HG02938 (cell line): ENCODE results near the gene CDR2L.
"Not testable (repeated sequence)": the region's sequence is repeated elsewhere in the genome, so short reads cannot be mapped to it uniquely, and the experiment has no call there.

Experiments used
- ATAC-seq: cut with Tn5 transposase; IDR thresholded peaks from one replicate; pipeline ENCODE4 v1.9.1; 2021; ENCODE audit warnings: mild to moderate bottlenecking, moderate library complexity; ENCODE audit not compliant: unreplicated experiment

The CDR2L gene

DNA sequence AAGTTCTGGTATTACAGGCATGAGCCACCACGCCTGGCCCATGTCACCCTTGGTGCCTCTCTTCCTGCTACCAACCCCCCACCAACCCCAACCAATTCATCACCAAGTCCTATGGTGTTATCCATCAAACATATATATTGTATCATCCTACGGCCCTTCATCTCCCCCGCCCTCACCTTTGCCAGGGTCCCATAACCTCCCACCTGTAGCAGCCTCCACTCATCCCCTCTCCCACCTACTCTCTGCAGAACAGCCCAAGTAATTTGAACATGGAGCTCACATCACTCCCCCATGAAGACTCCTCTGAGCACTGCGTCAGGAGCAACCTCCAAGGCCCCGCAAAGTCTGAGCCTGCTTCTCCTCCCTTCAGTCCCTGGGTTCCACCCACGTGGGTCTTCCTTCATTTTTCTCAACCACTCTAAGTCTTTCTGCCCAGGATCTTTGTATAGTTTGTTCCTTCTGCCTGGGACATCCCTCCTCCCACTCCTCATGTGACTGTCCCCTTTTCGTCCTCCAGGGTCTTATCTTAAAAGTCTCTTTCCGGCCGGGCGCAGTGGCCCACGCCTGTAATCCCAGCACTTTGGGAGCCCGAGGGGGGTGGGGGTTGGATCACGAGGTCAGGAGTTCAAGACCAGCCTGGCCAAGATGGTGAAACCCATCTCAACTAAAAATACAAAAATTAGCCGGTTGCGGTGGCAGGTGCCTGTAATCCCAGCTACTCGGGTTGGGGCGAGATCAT lies 7.9 kb upstream of the CDR2L start:
- no peak for ATAC-seq

DNA sequence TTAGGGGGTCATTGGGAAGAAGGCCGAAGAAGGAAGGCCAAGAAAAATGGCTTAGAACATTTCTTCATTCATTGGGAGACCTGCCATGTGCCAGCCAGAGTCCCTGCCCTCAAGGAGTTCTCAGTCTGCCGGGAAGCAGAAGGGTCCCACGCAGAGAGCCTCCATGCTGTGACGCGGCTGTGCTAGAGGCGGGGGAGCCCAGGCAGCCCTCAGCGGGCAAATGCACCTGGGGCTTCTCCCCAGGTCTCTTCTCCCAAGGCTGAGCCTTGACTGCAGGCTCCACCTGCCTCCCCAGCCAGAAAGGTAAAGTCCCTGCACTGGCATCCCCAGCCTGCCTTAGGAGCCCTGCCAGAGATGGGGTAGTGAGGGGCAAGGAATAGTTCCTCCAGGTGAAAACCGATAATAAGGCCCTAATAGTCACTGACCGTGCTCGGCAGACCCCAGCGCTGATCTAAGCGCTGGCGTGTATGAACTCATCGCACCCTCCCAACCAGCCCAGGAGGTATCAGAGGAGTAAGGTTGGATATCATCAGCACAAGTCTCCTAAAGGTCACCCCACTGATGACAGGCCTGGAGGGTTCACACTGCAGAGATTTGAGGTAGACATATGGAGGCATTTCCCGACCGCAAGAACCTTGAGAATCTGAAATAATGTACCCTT lies 6.0 kb upstream of the CDR2L start:
- no peak for ATAC-seq

DNA sequence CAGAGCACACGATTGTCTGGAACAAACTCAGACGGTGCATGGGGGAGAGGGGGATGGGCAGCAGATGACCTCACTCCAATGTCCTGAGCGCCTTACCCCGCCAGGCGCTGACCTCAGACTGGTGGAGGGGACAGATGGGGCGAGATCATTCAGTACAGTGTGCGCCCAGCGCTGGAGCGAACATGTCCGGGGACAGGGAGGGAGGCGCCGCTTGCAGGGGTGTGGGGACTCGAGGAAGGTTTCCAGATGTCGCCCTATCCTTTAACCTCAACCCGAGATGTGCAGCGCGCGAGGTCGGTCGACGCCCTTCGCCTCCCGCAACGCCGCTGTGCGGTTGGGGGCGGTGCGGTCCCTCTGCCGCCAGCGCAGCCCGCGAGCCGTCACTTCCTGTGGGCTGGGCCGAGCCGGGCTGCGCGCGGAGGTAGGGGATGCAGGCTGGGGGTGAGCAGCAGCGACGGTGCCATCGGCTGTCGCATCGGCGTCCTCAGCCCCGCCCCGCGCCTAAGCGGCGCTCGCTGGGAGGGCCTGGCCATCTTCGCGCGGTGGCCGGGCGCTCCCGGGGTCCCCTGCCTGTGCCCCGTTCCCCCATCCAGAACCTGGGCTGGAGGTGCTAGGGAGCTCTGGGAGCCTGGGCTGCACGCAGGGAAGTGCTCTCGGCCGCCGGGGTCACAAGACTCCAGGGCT lies 5.3 kb upstream of the CDR2L start:
- no peak for ATAC-seq

DNA sequence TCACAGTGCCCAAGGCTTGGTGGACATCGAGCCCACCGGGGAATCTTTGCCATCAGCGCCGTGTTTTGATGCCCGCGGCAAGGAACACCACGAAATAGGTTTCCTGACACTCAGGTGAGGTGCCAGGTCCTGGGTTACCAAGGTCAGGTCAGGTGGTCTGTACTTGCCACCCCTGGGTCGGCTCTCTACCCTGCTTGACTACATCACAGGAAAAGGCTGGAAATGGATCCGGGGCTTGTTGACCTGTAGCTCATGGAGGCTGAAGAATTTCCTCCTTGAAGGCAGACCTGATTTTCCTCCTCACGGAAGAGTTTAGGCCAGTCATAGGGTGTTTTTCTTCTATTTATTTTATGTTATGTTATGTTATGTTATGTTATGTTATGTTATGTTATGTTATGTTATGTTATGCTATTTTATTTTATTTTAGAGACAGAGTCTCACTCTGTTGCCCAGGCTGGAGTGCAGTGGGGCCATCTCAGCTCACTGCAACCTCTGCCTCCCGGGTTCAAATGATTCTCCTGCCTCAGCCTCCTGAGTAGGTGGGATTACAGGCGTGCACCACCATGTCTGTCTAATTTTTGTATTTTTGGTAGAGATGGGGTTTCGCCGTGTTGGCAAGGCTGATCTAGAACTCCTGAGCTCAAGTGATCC lies 4.6 kb upstream of the CDR2L start:
- not testable (repeated sequence) for ATAC-seq

DNA sequence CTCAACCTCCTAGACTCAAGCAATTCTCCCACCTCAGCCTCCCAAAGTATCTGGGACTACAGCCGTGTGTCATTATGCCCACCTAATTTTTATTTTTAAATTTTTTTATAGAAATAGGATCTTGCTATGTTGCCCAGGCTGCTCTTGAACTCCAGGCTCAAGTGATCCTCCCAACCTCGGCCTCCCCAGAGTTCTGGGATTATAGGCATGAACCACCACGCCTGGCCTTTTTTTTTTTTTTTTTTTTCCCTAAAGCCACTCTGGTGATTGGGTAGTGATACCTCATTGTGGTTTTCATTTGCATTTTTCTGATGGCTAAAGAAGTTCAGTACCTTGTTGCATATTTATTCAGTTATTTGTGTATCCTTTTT lies 1.2 kb upstream of the CDR2L start:
- ATAC-seq, result no peak

DNA sequence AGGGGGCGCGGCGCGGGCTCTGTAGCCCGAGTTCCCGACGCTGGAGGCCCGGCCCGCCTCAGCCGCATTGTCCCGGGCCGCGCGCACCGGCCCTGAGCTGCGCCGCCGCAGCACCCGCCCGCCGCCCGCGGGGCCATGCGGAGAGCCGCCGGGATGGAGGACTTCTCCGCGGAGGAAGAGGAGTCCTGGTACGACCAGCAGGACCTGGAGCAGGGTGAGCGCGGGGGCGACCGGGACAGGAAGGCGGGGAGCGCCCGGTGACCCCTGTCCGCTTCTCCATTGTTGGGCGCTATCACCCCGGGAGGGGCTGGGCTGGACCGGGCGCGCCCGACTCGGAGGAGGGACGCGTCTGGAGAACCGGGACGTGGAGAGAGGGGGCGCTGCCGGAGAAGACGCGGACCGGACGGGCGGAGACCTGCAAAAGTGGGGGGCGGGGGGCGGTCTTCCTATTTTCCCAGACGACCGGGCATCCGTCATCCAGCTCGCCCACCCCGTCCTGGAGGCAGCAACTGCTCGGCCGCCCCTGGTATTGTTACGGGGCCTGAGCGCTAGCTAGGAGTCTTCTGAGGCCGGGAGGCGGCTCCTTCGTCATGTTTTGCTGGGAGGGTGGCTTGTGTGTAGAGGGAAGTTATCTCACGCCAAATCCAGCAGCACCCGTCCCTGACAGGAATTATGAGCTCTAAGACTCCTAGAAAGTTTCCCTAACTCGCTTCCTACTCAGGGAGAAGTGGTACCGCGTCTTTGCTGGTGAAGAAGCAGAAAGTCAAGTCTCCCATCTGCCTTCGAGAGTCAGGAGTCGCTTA lies 678 bp downstream of the CDR2L start:
- peak; percentile 28 for ATAC-seq

DNA sequence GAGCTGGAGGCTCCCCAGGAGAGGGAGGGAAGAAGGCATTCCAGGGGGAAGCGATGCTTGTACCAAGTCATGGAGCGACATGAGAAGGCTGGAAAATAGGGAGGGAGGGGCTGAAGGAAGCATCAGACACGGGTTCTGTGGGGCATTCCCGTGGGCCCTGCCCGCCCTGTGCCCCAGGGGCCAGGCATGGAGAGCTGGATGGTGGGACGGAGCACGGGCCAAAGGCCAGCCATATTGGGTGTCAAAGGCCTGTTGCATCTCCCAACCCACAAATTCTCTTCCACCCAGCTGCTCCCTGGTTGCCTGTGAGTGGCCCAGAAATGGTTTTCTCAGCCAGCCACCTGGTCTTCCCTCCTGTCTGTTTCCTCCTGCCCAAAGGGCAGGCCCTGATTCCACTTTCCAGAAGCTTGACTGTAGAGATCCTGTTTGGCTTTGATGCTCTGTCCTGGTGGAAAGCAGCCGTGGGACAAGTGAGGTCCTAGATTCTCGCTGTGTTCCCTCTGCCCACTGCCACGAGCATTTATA lies 3.2 kb downstream of the CDR2L start:
- ATAC-seq, result no peak

DNA sequence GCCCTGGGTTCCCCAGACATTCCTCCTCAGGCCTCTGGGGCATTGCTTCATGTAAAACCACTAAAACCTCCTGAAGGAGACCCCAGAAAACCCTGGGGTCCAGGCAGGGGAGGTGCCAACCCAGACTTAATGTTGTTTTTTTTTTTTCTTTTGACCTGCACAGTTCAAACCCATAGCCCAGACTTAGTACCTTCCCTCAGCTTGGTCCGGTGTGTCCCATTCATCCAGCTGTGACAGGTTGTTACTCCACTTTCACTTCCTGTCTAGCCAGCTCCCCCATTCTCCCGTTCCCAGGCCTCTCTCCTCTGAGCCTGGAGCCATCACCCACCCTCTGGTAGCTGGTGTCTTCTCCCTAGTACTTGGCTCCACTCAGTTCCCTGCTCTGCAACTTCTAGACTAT lies 4.8 kb downstream of the CDR2L start:
- no peak for ATAC-seq

DNA sequence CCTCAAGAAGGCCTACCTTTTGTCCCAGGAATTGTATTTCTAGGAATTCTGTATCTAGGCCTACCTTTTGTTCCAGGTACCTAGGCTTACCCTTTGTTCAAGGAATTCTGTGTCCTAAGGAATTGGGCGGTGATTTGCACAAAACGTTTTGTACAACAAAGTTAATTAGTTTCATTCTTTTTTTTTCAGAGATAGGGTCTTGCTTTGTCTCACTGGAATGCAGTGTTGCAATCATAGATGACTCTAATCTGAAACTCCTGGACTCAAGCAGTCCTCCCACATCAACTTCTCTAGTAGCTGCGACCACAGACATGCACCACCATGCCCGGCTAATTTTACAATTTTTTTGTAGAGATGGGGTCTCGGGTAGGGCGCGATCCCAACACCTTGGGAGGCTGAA lies 7.0 kb downstream of the CDR2L start:
- no peak for ATAC-seq

DNA sequence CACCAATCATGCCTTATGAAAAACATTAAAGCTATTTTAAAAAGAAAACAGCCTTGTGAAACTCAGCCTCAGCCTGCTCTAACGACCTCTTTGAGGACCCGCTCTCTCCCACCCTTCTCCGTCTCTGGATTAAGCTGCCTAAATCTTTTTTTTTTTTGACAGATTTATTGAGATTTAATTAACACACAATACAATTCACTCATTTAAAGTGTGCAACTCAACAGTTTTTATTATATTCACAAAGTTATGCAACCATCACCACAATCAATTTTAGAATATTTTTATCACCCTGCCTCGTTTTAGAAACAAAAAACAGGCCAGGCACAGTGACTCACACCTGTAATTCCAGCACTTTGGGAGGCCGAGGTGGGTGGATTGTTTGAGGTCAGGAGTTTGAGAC lies 8.4 kb downstream of the CDR2L start:
- ATAC-seq, result no peak

DNA sequence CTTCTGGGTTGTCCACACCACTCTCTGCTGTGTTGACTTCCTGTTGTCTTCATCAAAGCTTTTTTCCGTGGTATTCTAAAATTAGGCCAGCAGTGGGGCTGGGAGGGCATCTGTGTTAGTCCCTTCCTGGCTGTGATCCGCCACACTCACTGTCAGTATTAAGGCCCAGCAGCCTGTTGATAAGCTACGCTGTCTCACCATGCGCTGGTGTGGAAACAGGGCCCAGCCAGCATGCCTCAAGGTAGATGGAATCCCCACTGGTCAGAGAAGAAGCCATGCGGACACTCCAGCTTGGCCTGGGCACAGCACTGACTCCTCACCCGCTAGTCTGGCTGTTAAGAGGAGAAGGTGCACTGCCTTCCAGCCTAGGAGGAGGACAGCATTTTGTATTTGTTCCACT lies 11.4 kb downstream of the CDR2L start:
- no peak for ATAC-seq

DNA sequence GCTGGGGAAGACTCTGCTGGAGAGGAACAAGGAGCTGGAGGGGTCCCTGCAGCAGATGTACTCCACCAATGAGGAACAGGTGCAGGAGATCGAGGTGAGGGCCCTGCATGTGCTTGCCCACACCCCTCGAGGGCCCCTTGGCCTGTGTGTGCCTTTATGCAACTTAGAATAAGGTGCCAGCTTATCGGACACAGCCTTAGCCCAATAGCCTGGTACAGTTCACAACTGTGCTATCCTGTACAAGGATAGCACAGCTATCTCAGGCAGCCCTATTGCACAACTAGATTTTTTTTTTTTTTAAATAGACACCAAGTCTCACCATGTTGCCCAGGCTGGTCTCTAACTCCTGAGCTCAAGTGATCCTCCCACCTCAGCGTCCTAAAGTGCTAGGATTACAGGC lies 12.1 kb downstream of the CDR2L start:
- no peak for ATAC-seq

DNA sequence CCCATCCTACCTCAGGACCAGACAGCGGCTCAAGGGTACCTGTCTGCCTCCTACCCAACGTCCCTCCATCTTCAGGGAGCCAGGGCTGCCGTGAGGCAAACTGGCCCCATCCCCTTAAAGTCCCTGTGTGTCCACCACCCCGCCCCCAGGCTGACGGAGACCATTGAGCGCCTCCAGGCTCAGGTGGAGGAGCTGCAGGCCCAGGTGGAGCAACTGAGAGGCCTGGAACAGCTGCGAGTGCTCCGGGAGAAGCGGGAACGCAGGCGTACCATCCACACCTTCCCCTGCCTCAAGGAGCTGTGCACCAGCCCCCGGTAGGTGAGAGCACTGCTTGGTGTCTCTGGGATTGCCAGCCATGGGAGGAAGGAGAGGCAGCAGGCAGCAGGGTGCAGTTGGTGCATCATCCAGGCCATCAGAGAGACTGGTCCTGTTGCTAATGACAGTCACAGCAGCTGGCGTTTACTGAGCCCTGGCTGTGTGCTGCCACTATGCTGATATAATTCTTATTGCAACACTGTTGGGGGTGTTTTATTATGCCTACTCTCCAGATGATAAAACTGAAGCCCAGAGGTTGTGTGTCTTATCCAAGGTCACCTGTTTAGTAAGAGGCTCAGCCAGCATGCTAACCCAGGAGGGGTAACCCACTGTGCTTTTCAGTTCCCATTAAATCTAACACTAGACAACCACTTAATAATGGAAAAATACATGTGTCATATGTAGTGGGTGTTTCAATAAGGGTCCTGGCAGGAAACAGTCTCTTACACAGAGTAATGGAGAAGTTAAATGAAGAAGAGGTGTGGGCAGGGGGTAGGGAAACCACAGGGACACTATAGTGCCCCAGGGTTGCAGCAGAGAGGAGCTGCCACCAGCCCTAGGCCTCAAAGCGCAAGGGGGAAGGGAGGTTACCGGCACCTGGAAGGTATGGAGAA lies 14.7 kb downstream of the CDR2L start:
- ATAC-seq, result no peak

DNA sequence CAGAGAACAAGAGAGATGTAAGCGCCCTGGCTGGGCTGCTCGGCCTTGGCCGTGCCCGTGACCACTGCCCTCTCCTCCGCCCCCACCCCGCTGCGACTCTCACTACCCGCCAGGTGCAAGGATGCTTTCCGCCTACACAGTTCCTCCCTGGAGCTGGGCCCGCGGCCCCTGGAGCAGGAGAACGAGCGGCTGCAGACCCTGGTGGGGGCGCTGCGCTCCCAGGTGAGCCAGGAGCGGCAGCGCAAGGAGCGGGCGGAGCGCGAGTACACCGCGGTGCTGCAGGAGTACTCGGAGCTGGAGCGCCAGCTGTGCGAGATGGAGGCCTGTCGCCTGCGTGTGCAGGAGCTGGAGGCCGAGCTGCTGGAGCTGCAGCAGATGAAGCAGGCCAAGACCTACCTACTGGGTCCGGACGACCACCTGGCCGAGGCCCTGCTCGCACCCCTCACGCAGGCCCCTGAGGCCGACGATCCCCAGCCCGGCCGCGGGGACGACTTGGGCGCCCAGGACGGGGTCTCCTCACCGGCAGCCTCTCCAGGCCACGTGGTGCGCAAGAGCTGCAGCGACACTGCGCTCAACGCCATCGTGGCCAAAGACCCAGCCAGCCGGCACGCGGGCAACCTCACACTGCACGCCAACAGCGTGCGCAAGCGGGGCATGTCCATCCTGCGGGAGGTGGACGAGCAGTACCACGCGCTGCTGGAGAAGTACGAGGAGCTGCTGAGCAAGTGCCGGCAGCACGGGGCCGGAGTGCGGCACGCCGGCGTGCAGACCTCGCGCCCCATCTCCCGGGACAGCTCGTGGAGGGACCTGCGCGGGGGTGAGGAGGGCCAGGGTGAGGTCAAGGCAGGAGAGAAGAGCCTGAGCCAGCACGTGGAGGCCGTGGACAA lies 15.9 kb downstream of the CDR2L start:
- no peak for ATAC-seq

DNA sequence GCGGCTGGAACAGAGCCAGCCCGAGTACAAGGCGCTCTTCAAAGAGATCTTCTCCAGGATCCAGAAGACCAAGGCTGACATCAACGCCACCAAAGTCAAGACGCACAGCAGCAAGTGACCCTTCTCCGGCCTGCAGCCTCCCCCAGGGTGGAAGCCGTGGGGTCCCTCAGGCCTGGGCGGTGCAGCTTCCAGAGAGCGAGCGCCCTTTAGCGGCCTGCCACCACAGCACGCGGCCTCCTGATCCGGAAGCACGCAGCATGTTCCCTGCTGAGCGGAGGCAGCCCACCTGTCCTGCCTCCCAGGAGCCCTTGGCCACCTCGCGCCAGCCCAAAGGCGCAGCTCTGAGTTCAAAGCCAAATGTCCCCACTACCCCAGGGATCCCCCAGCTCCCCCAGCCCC lies 16.5 kb downstream of the CDR2L start:
- no peak for ATAC-seq

DNA sequence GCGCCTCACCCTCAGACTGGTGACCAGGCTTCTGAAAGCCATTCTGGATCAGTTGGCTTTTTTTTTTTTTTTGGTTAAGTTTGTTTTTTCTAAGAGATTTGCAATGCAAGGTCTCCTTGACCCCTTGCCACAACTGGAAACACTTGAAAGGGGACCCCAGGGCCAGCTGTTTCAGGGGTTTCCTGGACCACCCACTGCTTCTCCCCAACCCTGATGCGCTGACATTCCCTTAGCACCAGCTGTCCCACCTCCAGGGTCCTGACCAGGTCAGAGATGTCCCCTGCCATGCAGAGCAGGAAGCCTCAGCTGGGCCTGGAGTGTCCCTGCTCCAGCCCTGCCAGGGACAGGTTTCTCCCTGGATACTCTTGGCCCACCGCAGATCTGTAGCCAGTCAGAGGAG lies 16.9 kb downstream of the CDR2L start:
- ATAC-seq, result no peak

DNA sequence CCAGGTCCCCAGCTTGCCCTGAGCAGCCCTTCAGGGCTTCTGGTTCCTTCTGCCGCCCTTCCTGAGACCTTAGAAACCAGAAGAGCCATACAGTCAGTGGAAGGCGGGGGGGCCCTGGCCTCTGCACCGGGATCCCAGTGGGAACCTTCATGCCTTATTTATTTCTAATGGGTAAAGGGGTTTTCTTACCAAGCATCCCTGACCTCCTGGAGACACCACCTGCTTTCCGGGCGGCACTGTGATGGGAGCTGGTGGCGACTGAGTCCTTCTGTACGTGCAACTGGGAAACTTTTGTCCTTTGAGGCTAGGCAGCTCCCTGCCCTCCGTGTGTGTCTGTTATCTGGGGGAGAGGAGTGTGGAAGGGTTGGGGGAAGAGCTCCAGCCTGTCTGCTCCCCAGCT lies 17.9 kb downstream of the CDR2L start:
- ATAC-seq, result no peak

DNA sequence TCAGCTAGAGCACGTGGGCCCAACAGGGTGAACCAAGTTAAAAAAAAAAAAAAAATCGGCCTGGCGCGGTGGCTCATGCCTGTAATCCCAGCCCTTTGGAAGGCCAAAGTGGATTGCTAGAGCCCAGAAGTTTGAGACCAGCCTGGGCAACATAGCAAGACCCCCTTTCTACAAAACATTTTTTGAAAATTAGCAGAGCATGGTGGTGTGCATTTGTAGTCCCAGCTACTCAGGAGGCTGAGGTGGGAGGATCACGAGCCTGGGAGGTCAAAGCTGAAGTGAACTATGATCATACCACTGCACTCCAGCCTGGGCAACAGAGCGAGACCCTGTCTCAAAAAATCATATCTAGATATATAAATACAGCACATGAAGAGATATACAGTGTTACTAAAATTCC lies 18.7 kb downstream of the CDR2L start:
- ATAC-seq, result not testable (repeated sequence)

DNA sequence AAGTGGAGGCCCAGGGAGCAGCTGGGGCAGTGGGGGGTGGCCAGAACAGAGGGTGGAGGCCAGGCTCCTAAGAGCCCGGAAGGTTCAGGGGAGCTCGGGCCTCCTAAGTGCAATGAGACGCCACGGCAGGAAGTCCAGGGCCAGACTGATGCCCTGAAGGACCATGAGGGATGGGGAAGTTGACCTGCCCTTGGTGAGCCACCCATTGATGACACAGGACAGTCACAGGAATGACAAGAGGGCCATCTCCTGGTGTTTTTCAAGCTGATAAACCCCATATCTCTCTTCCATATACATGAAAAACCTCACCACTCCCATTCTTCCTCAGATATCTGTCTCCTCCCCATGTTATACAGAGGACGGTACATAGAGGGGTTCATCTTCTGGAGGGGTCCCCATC lies 19.2 kb downstream of the CDR2L start:
- no peak for ATAC-seq
